Gastrocnemius medialis (tissue), 4 donors: ENCODE data around the gene GRAP2.

Source experiments
- CTCF ChIP-seq, 5 experiments: fragments of 450-650 bp in 3 of 5; fragments of 200-600 bp in 2 of 5; sonication (generic) in 2 of 5; IDR thresholded peaks in 4 of 5; conservative IDR thresholded peaks in 1 of 5; 1 replicate in 4 of 5; 2 replicates in 1 of 5; pipeline ENCODE4 v1.5.1; 2016 to 2019; ENCODE audit warnings: antibody characterized with exemption in 5 of 5, mild to moderate bottlenecking in 3 of 5, moderate library complexity in 3 of 5
- POLR2A ChIP-seq, 2 donors: fragments of 450-650 bp; IDR thresholded peaks; one replicate each; pipeline ENCODE4 v1.6.1; 2017; ENCODE audit warnings: antibody characterized with exemption in 2 of 2, mild to moderate bottlenecking in 2 of 2, moderate library complexity in 2 of 2

GRCh38 chr22:39959640-39960447 lies 59.0 kb downstream of the GRAP2 start, which contains the start of gene TMA7B:
- TF ChIP-seq CTCF (IDR thresholded peaks at IDR 0.05 in 4 of 5, conservative IDR thresholded peaks at IDR 0.05 in 1 of 5), result peak in 1 of 5 experiments; percentile 17
- no peak for TF ChIP-seq POLR2A (IDR thresholded peaks at IDR 0.05)
